Endothelial cell of umbilical vein (primary cell): ENCODE data around the gene SAC3D1.

Source experiments
- CTCF ChIP-seq, 2 donors: IDR thresholded peaks; 1 replicate in 1 of 2; 2 replicates in 1 of 2; pipeline ENCODE4 v1.5.1; 2011; ENCODE audit warnings: low read length in 2 of 2, mild to moderate bottlenecking in 2 of 2, moderate library complexity in 2 of 2, control low read depth in 1 of 2, inconsistent platforms in 1 of 2, low read depth in 1 of 2; ENCODE audit not compliant: insufficient read depth in 1 of 2; ENCODE audit errors: extremely low read depth in 1 of 2
- EZH2 ChIP-seq: IDR thresholded peaks from 2 replicates; pipeline ENCODE4 v1.6.1; 2012; ENCODE audit warnings: borderline replicate concordance, low read depth, mild to moderate bottlenecking, moderate library complexity, low read length, inconsistent platforms; ENCODE audit not compliant: severe bottlenecking
- GATA2 ChIP-seq: IDR thresholded peaks from 2 replicates; pipeline ENCODE4 v1.7.0; 2011; ENCODE audit warnings: low read depth, mild to moderate bottlenecking, moderate library complexity, mixed read lengths, low read length; ENCODE audit not compliant: insufficient read length, insufficient read depth
- MYC ChIP-seq: IDR thresholded peaks from one replicate; pipeline ENCODE4 v1.6.1; 2011; ENCODE audit warnings: mild to moderate bottlenecking, low read depth, low read length
- POLR2AphosphoS5 ChIP-seq: IDR thresholded peaks from 2 replicates; pipeline ENCODE4 v1.6.1; 2012; ENCODE audit warnings: low read depth, mild to moderate bottlenecking, control low read depth, low read length, moderate library complexity; ENCODE audit not compliant: insufficient read depth

DNA sequence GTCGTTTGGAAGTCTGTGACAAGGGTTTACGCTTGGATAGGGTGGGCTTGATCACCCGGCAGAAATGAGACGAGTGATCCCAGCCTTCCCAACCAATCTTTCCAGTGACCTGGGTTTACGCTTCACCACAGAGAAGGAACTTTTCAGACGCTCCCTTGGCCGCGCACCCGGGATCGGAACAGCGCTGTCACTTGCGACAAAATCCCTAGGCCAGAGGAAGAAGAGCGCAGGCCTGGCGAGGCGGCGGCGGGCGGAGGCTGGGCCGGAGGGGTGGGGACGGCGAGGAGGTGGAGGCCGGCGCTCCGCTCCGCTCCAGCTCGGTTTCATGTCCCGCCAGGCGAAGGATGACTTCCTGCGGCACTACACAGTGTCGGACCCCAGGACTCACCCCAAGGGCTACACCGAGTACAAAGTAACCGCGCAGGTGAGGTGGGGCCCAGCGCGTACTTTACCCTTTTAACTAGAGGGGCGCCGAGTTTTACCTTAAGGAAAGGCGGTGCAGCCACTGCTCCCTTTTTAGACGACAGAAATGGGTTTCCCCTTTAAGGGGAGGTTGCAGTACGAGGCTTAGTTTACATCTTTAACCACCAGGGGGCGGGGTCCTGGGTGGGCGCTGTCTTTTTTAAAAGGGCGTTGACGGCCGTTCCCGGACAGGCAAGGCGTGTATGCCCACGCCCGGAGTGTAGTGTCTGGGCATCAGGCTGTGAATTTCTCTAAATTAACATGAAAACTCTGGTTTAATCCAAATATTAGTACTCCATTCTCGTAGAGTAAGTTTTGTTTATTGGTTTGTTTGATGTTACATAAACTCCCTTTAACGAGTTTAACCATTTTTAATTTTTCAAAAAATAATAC lies 13.6 kb upstream of the SAC3D1 start, which contains the start of gene SNX15:
- TF ChIP-seq EZH2, result no peak
- TF ChIP-seq POLR2AphosphoS5, result peak; percentile 71
- TF ChIP-seq CTCF (IDR thresholded peaks at IDR 0.05; ENCODE audit: extremely low read depth in 1 of 2, insufficient read depth in 1 of 2, low read depth in 1 of 2, low read length in 2 of 2), result peak; percentile 38 to 84
- TF ChIP-seq MYC, result no peak
- TF ChIP-seq GATA2, result no peak
